ENCODE results near the gene SLA2. TPM values are rescaled to one million over a fixed set of nuclear protein-coding genes. Genes with fewer than 3 reads are reported as not detected.
"Not testable (repeated sequence)": the region's sequence is repeated elsewhere in the genome, so short reads cannot be mapped to it uniquely, and the experiment has no call there.

The SLA2 gene

GRCh38 chr20:36571564-36572504, 74.2 kb downstream of the SLA2 start:
- Histone ChIP-seq H3K9me3 (replicated peaks; ENCODE audit: low read length) (no peaks in the 10 kb centered on the region), H3K4me2 (ENCODE audit: low read length) (no peak overlapping the region), H3K4me1 (ENCODE audit: control insufficient read depth, insufficient read depth, low read length) (peaks cover 31% of the 10 kb centered on the region), H3K4me3 (ENCODE audit: low read length) (no peak overlapping the region), H3K36me3 (ENCODE audit: insufficient read depth, low read length) (no peaks in the 10 kb centered on the region), H3K27me3 (ENCODE audit: control insufficient read depth, insufficient read depth, low read length) (no peaks in the 10 kb centered on the region), H3K9ac (ENCODE audit: low read depth, low read length) (no peak overlapping the region)

DNA sequence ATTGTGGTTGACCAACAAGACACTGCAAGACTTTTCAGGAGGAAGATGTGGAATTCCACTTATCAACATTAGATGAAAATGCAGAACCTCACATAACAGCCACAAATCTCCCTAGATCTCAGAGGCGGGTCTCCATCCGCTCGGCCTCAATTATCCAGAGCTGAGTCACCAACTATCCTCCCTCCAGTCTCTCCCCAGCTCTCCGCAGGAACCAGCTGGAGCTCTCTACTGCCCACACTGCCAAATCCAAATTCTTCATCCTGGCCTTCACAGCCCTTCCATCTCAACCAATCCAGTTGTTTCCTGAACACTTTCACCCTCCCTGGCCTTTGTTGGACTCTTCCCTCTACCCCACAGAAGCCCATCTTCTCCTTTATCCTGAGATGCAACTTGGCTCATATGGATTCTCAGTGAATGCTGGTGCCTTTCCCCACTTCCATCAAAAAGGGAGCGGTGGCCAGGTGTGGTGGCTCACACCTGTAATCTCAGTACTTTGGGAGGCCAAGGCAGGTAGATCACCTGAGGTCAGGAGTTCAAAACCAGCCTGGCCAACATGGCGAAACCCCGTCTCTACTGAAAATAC, 76.1 kb downstream of the SLA2 start:
- Histone ChIP-seq H3K4me1 (ENCODE audit: control insufficient read depth, insufficient read depth, low read length) (peaks cover 24% of the 10 kb centered on the region), H3K4me2 (ENCODE audit: low read length) (no peak overlapping the region), H3K36me3 (ENCODE audit: insufficient read depth, low read length) (no peaks in the 10 kb centered on the region), H3K4me3 (ENCODE audit: low read length) (no peak overlapping the region), H3K27me3 (ENCODE audit: control insufficient read depth, insufficient read depth, low read length) (no peaks in the 10 kb centered on the region), H3K9ac (ENCODE audit: low read depth, low read length) (no peak overlapping the region), H3K9me3 (replicated peaks; ENCODE audit: low read length) (peaks cover 3% of the 10 kb centered on the region)

- Histone ChIP-seq H3K4me3 (ENCODE audit: low read length) (no peak overlapping the region), H3K4me1 (ENCODE audit: control insufficient read depth, insufficient read depth, low read length) (peaks cover 7% of the 10 kb centered on the region), H3K36me3 (ENCODE audit: insufficient read depth, low read length) (no peaks in the 10 kb centered on the region), H3K27me3 (ENCODE audit: control insufficient read depth, insufficient read depth, low read length) (no peaks in the 10 kb centered on the region), H3K4me2 (ENCODE audit: low read length) (no peak overlapping the region), H3K9ac (ENCODE audit: low read depth, low read length) (no peak overlapping the region), H3K9me3 (replicated peaks; ENCODE audit: low read length) (peaks cover 3% of the 10 kb centered on the region)
Observed at GRCh38 chr20:36565520-36565919, 80.5 kb downstream of the SLA2 start.

GRCh38 chr20:36564726-36565121, 81.3 kb downstream of the SLA2 start:
- H3K36me3 ChIP-seq (ENCODE audit: insufficient read depth, low read length); H3K4me3 ChIP-seq (ENCODE audit: low read length); H3K9me3 ChIP-seq (replicated peaks; ENCODE audit: low read length); H3K4me2 ChIP-seq (ENCODE audit: low read length); H3K9ac ChIP-seq (ENCODE audit: low read depth, low read length); H3K27me3 ChIP-seq (ENCODE audit: control insufficient read depth, insufficient read depth, low read length); H3K4me1 ChIP-seq (ENCODE audit: control insufficient read depth, insufficient read depth, low read length): not testable (repeated sequence)

DNA sequence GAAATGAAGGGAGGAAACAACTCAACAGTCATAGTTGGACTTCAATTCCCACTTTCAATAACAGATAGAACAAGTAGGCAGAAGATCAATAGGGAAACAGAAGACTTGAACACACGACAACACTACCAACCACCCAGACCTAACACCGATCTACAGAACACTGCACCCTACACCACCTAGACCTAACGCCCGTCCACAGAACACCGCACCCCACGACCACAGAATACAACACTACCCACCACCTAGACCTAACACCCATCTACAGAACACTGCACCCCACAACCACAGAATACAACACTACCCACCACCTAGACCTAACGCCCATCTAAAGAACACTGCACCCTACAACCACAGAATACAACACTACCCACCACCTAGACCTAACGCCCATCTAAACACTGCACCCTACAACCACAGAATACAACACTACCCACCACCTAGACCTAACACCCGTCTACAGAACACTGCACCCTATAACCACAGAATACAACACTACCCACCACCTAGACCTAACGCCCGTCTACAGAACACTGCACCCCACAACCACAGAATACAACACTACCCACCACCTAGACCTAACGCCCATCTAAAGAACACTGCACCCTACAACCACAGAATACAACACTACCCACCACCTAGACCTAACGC, 81.8 kb downstream of the SLA2 start:
- not testable (repeated sequence) for H3K9ac ChIP-seq (ENCODE audit: low read depth, low read length); H3K36me3 ChIP-seq (ENCODE audit: insufficient read depth, low read length); H3K27me3 ChIP-seq (ENCODE audit: control insufficient read depth, insufficient read depth, low read length); H3K4me3 ChIP-seq (ENCODE audit: low read length); H3K9me3 ChIP-seq (replicated peaks; ENCODE audit: low read length); H3K4me1 ChIP-seq (ENCODE audit: control insufficient read depth, insufficient read depth, low read length); H3K4me2 ChIP-seq (ENCODE audit: low read length)

DNA sequence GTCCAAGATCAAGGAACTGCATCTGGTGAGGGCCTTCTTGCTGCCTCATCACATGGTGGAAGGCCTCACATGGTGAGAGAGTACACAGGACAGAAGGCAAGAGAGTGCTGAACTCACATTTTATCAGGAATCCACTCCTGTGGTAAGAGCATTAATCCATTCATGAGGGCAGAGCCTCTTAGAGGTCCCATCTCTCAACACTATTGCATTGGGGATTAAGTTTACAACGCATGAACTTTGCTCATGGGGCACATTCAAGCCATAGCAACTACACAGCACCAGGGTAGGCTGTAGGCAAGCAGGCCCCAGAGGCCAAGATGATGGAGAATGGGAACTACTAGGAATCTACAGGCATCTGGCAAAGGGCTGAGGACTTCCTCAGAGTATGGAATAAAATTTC, 82.6 kb downstream of the SLA2 start:
- Histone ChIP-seq H3K4me2 (ENCODE audit: low read length) (no peak overlapping the region), H3K4me1 (ENCODE audit: control insufficient read depth, insufficient read depth, low read length) (no peaks in the 10 kb centered on the region), H3K4me3 (ENCODE audit: low read length) (no peak overlapping the region), H3K27me3 (ENCODE audit: control insufficient read depth, insufficient read depth, low read length) (no peaks in the 10 kb centered on the region), H3K9me3 (replicated peaks; ENCODE audit: low read length) (peaks cover 3% of the 10 kb centered on the region), H3K36me3 (ENCODE audit: insufficient read depth, low read length) (no peaks in the 10 kb centered on the region), H3K9ac (ENCODE audit: low read depth, low read length) (no peak overlapping the region)

GRCh38 chr20:36562724-36563123, 83.3 kb downstream of the SLA2 start:
- no peak overlapping the region for H3K4me2 ChIP-seq (ENCODE audit: low read length)
- H3K4me3 ChIP-seq (ENCODE audit: low read length), result no peak overlapping the region
- no peaks in the 10 kb centered on the region for H3K27me3 ChIP-seq (ENCODE audit: control insufficient read depth, insufficient read depth, low read length)
- H3K4me1 ChIP-seq (ENCODE audit: control insufficient read depth, insufficient read depth, low read length), result no peaks in the 10 kb centered on the region
- H3K36me3 ChIP-seq (ENCODE audit: insufficient read depth, low read length), result no peaks in the 10 kb centered on the region
- H3K9ac ChIP-seq (ENCODE audit: low read depth, low read length), result no peak overlapping the region
- peaks cover 3% of the 10 kb centered on the region for H3K9me3 ChIP-seq (replicated peaks; ENCODE audit: low read length)

Small RNAs within 50 kb of the gene (small RNA-seq; reads per million reads assigned to genes)
- not detected for gene RF00019
